Measurements from ENCODE around the gene NR2C1.
"Not testable (repeated sequence)": the region's sequence is repeated elsewhere in the genome, so short reads cannot be mapped to it uniquely, and the experiment has no call there.

Gene NR2C1

GRCh38 chr12:95002754-95003153, 70.7 kb downstream of the NR2C1 start:
- in situ Hi-C loops (cut with HindIII; ENCODE audit: low sequenced_read_pairs), result no loop called here
- H3K4me3 ChIP-seq (ENCODE audit: low read depth, low read length), result peak overlapping the region; percentile 78
- no peak for DNase-seq (ENCODE audit: low read depth, low spot score)
- TF ChIP-seq CTCF (IDR thresholded peaks at IDR 0.05; ENCODE audit: low read depth, low read length), result no peak

GRCh38 chr12:94998326-94998725, 75.1 kb downstream of the NR2C1 start:
- no peak overlapping the region for H3K4me3 ChIP-seq (ENCODE audit: low read depth, low read length)
- no peak for TF ChIP-seq CTCF (IDR thresholded peaks at IDR 0.05; ENCODE audit: low read depth, low read length)
- no peak for DNase-seq (ENCODE audit: low read depth, low spot score)
- in situ Hi-C loops (cut with HindIII; ENCODE audit: low sequenced_read_pairs), result no loop called here

DNA sequence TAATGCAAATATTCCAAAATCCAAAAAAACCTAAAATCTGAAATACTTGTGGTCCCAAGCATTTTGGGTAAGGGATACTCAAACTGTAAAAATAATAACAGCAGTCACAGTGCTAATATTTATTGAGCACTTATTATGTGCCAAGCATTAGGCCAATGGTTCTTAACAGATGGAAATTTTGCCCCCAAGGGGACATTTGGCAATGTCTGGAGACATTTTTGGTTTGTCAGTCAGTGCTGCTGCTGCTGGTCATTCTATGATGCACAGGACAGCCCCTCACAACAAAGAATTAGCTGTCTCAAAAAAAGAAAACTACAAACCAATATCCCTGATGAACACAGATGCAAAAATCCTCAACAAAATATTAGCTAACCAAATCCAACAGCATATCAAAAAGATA, 75.7 kb downstream of the NR2C1 start:
- no peak for DNase-seq (ENCODE audit: low read depth, low spot score)
- in situ Hi-C loops (cut with HindIII; ENCODE audit: low sequenced_read_pairs), result no loop called here
- H3K4me3 ChIP-seq (ENCODE audit: low read depth, low read length), result no peak overlapping the region
- TF ChIP-seq CTCF (IDR thresholded peaks at IDR 0.05; ENCODE audit: low read depth, low read length), result no peak

DNA sequence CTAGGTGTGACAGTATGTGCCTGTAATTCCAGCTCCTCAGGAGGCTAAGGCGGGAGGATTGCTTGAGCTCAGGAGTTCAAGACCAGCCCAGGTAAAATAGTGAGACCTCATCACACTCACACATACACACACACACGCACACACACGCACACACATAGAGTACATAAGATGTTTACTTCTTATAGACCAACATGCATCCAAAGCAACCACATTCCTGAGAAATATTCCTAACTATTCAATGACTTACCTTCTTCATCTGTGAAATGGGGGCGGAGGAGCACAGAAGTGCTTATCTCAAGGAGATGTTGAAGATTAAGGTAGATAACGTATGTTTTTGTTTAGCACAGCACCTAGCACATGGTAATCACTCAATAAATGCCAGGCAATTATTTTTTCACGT, 76.4 kb downstream of the NR2C1 start:
- TF ChIP-seq CTCF (IDR thresholded peaks at IDR 0.05; ENCODE audit: low read depth, low read length), result no peak
- H3K4me3 ChIP-seq (ENCODE audit: low read depth, low read length), result no peak overlapping the region
- in situ Hi-C loops (cut with HindIII; ENCODE audit: low sequenced_read_pairs), result no loop called here
- DNase-seq (ENCODE audit: low read depth, low spot score), result no peak

DNA sequence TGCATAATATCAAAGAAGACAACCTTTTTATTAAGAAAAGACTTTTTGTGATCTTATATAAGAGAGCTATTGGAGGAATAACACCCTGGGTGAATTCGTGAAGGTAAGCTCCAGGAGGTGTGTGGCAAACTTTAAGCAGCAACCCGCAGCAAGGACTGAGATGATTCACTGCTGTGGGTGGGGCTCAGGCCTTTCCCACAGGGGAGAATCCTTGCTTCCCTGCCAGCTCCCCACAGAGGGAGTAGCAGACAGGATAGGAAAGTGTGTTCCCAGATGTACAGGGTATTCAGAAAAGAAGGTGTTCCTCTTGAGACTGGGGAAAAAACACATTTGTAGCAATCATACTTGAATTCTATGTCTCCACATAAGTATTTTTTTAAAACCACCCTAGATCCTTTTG, 79.1 kb downstream of the NR2C1 start:
- peak; percentile 80 for DNase-seq (ENCODE audit: low read depth, low spot score)
- no peak for TF ChIP-seq CTCF (IDR thresholded peaks at IDR 0.05; ENCODE audit: low read depth, low read length)
- no peak overlapping the region for H3K4me3 ChIP-seq (ENCODE audit: low read depth, low read length)
- in situ Hi-C loops (cut with HindIII; ENCODE audit: low sequenced_read_pairs), result no loop called here

GRCh38 chr12:94993855-94994254, 79.6 kb downstream of the NR2C1 start:
- H3K4me3 ChIP-seq (ENCODE audit: low read depth, low read length); in situ Hi-C loops (cut with HindIII; ENCODE audit: low sequenced_read_pairs); DNase-seq (ENCODE audit: low read depth, low spot score): not testable (repeated sequence)

DNA sequence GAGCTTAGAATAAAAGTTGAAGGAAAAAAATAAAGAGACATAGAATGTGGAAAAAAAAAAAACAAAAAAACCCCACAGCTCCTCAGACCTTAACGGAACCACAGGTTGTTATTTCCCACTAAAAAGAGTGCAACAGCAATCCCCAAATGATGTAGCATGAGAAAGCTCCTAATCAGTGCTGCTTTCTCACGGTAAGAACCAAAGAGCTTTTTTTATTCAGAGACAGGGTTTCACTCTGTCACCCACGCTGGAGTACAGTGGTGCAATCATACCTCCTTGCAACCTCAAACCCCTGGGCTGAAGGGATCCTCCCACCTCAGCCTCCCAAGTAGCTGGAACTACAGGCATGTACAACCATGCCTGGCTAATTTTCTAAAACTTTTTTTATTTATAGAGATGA, 83.2 kb downstream of the NR2C1 start:
- H3K4me3 ChIP-seq (ENCODE audit: low read depth, low read length), result no peak overlapping the region
- in situ Hi-C loops (cut with HindIII; ENCODE audit: low sequenced_read_pairs), result no loop called here
- no peak for DNase-seq (ENCODE audit: low read depth, low spot score)
- no peak for TF ChIP-seq CTCF (IDR thresholded peaks at IDR 0.05; ENCODE audit: low read depth, low read length)

Data from astrocyte of the spinal cord (primary cell).